ENCODE results near the gene VIPR1. TPM values are rescaled to one million over a fixed set of nuclear protein-coding genes. Genes with fewer than 3 reads are reported as not detected.

The VIPR1 gene
- total and polyA plus RNA-seq, 4 donors = 3.2 to 14.0 (median 9.6) TPM

DNA sequence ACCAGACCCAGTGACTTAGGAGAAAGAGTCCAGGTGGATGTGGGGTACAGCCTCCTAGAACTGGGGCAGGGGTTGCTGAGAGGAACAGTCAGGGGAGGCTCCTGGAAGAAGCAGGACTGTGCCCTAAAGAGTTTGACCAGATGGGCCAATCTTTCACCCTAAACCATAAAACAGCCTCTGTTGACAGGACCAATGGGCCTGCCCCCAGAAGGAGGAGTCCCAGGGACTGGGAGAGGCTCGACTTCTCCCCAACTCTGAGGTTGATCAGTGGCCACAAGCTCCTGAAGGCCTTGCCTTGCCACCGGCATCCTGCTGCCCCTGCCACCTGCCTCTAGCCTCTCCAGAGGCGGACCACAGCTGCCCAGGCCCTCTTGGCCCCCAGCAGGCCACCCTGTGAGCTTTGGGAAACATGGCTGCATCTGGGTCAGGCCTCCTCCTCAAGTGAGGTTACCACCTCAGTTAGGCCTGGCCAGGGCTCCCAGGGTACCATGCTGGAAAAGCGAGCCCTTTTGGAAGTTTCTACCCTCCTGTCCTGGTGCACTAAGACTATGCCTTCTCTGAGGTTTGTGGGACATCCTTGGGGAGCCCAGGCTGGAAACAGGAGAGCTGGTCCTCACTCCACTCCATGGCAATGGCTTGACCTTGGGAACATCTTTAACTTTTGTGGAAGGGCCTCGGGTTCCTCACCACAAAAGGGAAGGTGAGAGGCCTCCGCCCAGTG lies 2.8 kb downstream of the VIPR1 start:
- DNase-seq (peak in 1 of 2 donors; percentile 68), ATAC-seq (ENCODE audit: low FRiP score) (no peak)
- Histone ChIP-seq H3K4me3 (ENCODE audit: low read length in 2 of 2) (no peak overlapping the region), H3K9me3 (ENCODE audit: control insufficient read depth, low read length) (no peaks in the 10 kb centered on the region), H3K4me1 (ENCODE audit: control insufficient read depth in 1 of 2, insufficient read depth in 2 of 2, low read length in 2 of 2) (no peaks in the 10 kb centered on the region), H3K36me3 (ENCODE audit: control insufficient read depth in 1 of 2, insufficient read depth in 2 of 2, low read length in 1 of 2) (no peaks in the 10 kb centered on the region), H3K27me3 (ENCODE audit: control insufficient read depth in 1 of 2, insufficient read depth in 2 of 2, low read length in 1 of 2) (no peaks in the 10 kb centered on the region), H3K27ac (ENCODE audit: low read depth in 1 of 2, low read length in 2 of 2) (no peak overlapping the region)
- intact Hi-C loops (cut with DNase I) = no loop called here
- 94 to 98% methylated on average over 6 of the region's 6 CpGs for WGBS, 2 donors

DNA sequence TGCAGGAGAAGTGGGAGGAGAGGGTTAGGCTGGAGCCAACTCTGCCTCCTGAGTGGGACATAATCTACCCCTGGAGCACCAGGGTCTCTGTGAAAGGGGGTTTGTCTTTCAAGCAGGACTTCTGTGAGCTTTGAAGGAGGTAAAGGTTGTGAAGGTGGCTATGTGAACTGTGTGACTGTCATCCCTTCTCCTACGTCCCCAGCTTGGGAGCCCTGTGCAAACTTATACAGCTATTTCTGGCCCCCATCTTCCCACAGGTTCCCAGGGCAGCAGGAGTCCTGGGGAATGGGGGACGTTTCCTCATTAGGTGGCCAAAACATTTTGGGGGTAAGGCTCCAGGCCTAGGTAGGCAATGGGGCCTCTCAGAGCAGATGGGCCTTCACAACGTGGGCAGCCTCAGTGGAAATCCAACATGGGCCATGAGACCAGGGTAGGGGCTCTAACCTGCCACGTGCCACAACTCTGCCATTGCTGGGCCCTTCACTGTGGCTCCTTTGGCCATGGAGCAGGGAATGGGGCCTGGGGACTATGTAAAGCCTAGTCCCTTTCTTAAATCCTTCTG lies 3.5 kb downstream of the VIPR1 start:
- Histone ChIP-seq H3K4me3 (ENCODE audit: low read length in 2 of 2) (no peak overlapping the region), H3K9me3 (ENCODE audit: control insufficient read depth, low read length) (no peaks in the 10 kb centered on the region), H3K36me3 (ENCODE audit: control insufficient read depth in 1 of 2, insufficient read depth in 2 of 2, low read length in 1 of 2) (no peaks in the 10 kb centered on the region), H3K4me1 (ENCODE audit: control insufficient read depth in 1 of 2, insufficient read depth in 2 of 2, low read length in 2 of 2) (no peaks in the 10 kb centered on the region), H3K27me3 (ENCODE audit: control insufficient read depth in 1 of 2, insufficient read depth in 2 of 2, low read length in 1 of 2) (no peaks in the 10 kb centered on the region), H3K27ac (ENCODE audit: low read depth in 1 of 2, low read length in 2 of 2) (no peak overlapping the region)
- WGBS, 2 donors = 89 to 91% methylated on average over 4 of the region's 4 CpGs
- DNase-seq = peak; percentile 11 to 39
- intact Hi-C loops (cut with DNase I) = no loop called here
- ATAC-seq (ENCODE audit: low FRiP score) = no peak

DNA sequence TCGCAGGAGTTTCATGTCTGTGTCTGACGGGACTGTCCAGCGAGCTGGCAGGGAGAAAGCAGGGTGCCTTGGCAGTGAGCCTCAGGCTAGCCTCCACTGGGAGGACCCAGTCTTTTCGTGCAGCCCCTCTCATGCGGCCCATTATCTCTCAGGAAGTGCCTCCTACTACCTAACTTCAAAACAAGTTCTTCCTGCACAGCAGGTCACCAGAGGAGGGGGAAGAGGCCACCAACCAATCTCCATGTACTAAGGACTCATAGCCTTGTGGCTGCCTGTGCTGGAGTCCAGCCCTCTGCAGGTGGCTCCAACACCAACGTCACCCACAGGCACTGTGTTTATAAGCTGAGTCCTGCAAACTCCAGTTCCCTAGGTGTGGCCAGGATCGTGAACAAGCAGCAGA lies 4.8 kb downstream of the VIPR1 start:
- Histone ChIP-seq H3K27me3 (ENCODE audit: control insufficient read depth in 1 of 2, insufficient read depth in 2 of 2, low read length in 1 of 2) (no peaks in the 10 kb centered on the region), H3K9me3 (ENCODE audit: control insufficient read depth, low read length) (no peaks in the 10 kb centered on the region), H3K27ac (ENCODE audit: low read depth in 1 of 2, low read length in 2 of 2) (no peak overlapping the region), H3K4me1 (ENCODE audit: control insufficient read depth in 1 of 2, insufficient read depth in 2 of 2, low read length in 2 of 2) (no peaks in the 10 kb centered on the region), H3K36me3 (ENCODE audit: control insufficient read depth in 1 of 2, insufficient read depth in 2 of 2, low read length in 1 of 2) (no peaks in the 10 kb centered on the region), H3K4me3 (ENCODE audit: low read length in 2 of 2) (no peak overlapping the region)
- ATAC-seq (ENCODE audit: low FRiP score) = no peak
- 59 to 60% methylated on average over 7 of the region's 7 CpGs for WGBS, 2 donors
- DNase-seq = peak; percentile 30 to 59
- intact Hi-C loops (cut with DNase I) = no loop called here

DNA sequence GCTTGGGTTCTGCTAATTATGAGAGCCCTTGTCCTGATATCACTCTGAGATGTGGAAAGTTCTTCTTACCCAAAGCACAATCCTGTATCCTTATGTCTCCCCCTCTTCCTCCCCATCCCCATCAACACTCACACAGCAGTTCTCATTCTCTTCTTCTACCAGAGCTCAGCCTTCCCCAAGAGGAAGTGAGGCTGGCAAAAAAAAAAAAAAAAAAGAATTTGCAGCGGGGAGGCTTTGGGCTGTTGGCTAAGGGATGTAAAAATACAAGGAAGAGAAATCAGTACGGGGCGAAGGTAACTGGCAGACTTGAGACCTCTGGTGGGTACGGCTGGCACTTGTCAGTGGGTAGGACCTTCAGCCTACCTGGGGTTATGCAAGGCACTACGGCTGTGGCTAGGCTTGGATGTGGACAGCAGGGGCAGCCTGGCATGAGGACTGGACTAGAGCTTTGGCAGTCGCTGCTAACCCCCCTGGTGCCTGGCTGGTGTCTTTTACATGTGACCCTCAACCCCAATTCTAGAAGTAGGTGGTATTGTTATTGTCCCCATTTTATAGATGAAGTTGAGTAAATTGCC lies 5.4 kb downstream of the VIPR1 start:
- 74% methylated on average over 6 of the region's 6 CpGs for WGBS, 2 donors
- Histone ChIP-seq H3K4me1 (ENCODE audit: control insufficient read depth in 1 of 2, insufficient read depth in 2 of 2, low read length in 2 of 2) (no peaks in the 10 kb centered on the region), H3K27ac (ENCODE audit: low read depth in 1 of 2, low read length in 2 of 2) (no peak overlapping the region), H3K9me3 (ENCODE audit: control insufficient read depth, low read length) (no peaks in the 10 kb centered on the region), H3K4me3 (ENCODE audit: low read length in 2 of 2) (no peak overlapping the region), H3K27me3 (ENCODE audit: control insufficient read depth in 1 of 2, insufficient read depth in 2 of 2, low read length in 1 of 2) (no peaks in the 10 kb centered on the region), H3K36me3 (ENCODE audit: control insufficient read depth in 1 of 2, insufficient read depth in 2 of 2, low read length in 1 of 2) (no peaks in the 10 kb centered on the region)
- peak in 1 of 2 donors; percentile 41 for DNase-seq
- intact Hi-C loops (cut with DNase I) = no loop called here
- no peak for ATAC-seq (ENCODE audit: low FRiP score)

DNA sequence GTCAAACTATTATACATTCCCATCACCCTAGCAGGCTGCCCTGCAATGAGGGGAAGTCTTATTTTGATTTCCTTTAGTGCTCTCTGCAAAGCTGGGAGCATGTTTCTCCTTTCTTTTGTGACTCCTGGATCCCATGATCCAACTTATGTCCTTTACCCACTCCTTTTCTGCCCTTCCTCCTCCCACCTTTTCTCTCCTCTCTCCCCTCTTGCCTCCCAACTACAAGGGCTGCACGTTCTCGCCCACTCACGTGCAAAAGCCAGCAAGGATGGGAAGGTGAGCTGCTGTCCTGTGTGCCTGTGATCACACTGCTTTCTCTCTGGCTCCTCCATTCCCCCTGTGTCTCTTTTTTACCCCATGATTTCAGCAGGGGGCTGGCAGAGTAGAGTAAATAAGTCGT lies 6.1 kb downstream of the VIPR1 start:
- H3K36me3 ChIP-seq (ENCODE audit: control insufficient read depth in 1 of 2, insufficient read depth in 2 of 2, low read length in 1 of 2) = no peaks in the 10 kb centered on the region
- H3K27ac ChIP-seq (ENCODE audit: low read depth in 1 of 2, low read length in 2 of 2) = no peak overlapping the region
- intact Hi-C loops (cut with DNase I) = no loop called here
- no peaks in the 10 kb centered on the region for H3K9me3 ChIP-seq (ENCODE audit: control insufficient read depth, low read length)
- no peak overlapping the region for H3K4me3 ChIP-seq (ENCODE audit: low read length in 2 of 2)
- no peaks in the 10 kb centered on the region for H3K27me3 ChIP-seq (ENCODE audit: control insufficient read depth in 1 of 2, insufficient read depth in 2 of 2, low read length in 1 of 2)
- ATAC-seq (ENCODE audit: low FRiP score) = no peak
- no peak for DNase-seq
- no peaks in the 10 kb centered on the region for H3K4me1 ChIP-seq (ENCODE audit: control insufficient read depth in 1 of 2, insufficient read depth in 2 of 2, low read length in 2 of 2)
- WGBS, 2 donors = 85 to 95% methylated on average over 4 of the region's 4 CpGs

DNA sequence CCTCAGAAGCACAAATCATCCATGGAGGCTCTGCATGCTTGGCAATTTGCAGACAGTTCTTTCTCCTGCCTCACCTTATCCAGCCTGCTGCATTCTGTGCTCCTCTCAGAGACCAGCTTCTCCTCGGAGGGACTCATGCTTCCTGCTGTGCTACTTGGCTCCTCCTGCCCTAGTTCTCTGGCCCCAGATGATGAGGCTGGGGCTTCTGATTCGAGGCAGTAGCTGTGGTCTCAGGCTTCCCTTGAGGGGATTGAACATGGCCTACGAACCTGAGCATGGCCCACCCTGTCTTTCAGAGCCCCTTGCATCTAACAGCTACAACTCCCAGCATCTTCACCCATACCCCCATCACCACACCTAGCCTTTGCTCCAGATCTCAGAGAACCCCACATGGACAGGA lies 6.7 kb downstream of the VIPR1 start:
- ATAC-seq (ENCODE audit: low FRiP score) (no peak), DNase-seq (peak in 1 of 2 donors; percentile 21)
- WGBS, 2 donors = 92 to 94% methylated on average over 3 of the region's 3 CpGs
- intact Hi-C loops (cut with DNase I) = no loop called here
- H3K27me3 ChIP-seq (ENCODE audit: control insufficient read depth in 1 of 2, insufficient read depth in 2 of 2, low read length in 1 of 2) = no peaks in the 10 kb centered on the region
- no peaks in the 10 kb centered on the region for H3K9me3 ChIP-seq (ENCODE audit: control insufficient read depth, low read length)
- no peaks in the 10 kb centered on the region for H3K36me3 ChIP-seq (ENCODE audit: control insufficient read depth in 1 of 2, insufficient read depth in 2 of 2, low read length in 1 of 2)
- H3K4me1 ChIP-seq (ENCODE audit: control insufficient read depth in 1 of 2, insufficient read depth in 2 of 2, low read length in 2 of 2) = no peaks in the 10 kb centered on the region
- H3K4me3 ChIP-seq (ENCODE audit: low read length in 2 of 2) = no peak overlapping the region
- H3K27ac ChIP-seq (ENCODE audit: low read depth in 1 of 2, low read length in 2 of 2) = no peak overlapping the region

DNA sequence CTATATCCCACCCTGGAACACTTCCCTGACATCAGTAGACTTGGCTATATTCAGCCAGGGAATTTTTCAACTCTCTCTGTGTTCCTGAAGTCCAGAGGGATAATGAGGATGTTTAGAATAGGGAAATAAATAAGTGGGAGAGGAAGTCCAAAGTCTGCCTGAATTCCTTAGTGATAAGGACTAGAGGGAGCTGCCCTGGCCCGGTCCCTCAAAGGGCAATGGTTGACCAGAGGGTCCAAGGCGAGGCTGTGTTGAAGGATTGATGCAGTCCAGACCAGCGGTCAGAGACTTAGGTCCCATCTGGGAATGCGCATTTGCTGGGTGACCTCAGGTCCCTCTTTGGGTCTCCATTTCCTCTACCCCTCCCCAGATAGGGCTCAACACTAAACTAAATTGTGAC lies 7.9 kb downstream of the VIPR1 start:
- intact Hi-C loops (cut with DNase I) = no loop called here
- Histone ChIP-seq H3K36me3 (ENCODE audit: control insufficient read depth in 1 of 2, insufficient read depth in 2 of 2, low read length in 1 of 2) (no peaks in the 10 kb centered on the region), H3K27ac (ENCODE audit: low read depth in 1 of 2, low read length in 2 of 2) (no peak overlapping the region), H3K4me3 (ENCODE audit: low read length in 2 of 2) (no peak overlapping the region), H3K4me1 (ENCODE audit: control insufficient read depth in 1 of 2, insufficient read depth in 2 of 2, low read length in 2 of 2) (no peaks in the 10 kb centered on the region), H3K9me3 (ENCODE audit: control insufficient read depth, low read length) (no peaks in the 10 kb centered on the region), H3K27me3 (ENCODE audit: control insufficient read depth in 1 of 2, insufficient read depth in 2 of 2, low read length in 1 of 2) (no peaks in the 10 kb centered on the region)
- no peak for ATAC-seq (ENCODE audit: low FRiP score)
- peak in 1 of 2 donors; percentile 47 for DNase-seq
- WGBS, 2 donors = 94 to 95% methylated on average over 4 of the region's 4 CpGs

DNA sequence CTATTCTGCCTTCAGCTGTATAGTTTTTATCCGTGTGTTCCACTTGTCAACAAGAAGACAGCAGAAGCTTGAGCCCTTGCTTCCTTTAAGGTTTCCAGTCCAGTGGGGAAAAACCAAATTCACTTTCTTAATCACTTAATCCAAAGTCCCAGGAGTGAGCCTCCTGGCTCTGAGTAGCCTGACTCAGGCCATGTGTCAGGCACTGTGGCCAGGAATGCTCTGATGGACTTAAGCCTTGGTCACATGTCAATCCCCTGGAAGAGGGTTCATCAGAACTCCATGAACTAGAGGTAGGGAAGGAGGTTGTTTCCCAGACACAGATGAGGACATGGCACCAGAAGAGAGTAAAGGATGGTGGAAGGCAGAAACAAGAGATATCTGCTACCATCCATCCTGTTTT lies 8.8 kb downstream of the VIPR1 start:
- no peak for ATAC-seq (ENCODE audit: low FRiP score)

DNA sequence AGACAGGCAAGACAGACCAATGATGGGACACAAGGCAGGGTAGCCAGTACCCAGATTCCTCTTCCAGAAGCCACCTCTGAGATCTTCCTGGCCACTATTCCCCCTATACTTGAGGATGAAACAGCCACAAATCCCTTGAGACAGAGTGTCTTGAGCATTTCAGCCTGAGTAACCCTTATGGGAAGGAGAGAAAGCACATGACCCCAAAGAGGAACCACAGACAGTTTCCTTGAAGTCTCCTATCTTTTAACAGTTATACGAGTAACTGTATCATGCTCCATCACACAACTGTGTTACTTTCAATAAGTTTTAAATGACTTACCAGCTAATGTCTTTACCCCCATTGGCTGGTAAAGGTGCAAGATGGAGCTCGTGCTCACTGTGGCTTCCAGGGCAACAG lies 9.3 kb downstream of the VIPR1 start:
- Histone ChIP-seq H3K27ac (ENCODE audit: low read depth in 1 of 2, low read length in 2 of 2) (no peak overlapping the region), H3K4me3 (ENCODE audit: low read length in 2 of 2) (no peak overlapping the region), H3K4me1 (ENCODE audit: control insufficient read depth in 1 of 2, insufficient read depth in 2 of 2, low read length in 2 of 2) (peaks cover 0 to 5% of the 10 kb centered on the region in 2 donors), H3K9me3 (ENCODE audit: control insufficient read depth, low read length) (no peaks in the 10 kb centered on the region), H3K27me3 (ENCODE audit: control insufficient read depth in 1 of 2, insufficient read depth in 2 of 2, low read length in 1 of 2) (no peaks in the 10 kb centered on the region), H3K36me3 (ENCODE audit: control insufficient read depth in 1 of 2, insufficient read depth in 2 of 2, low read length in 1 of 2) (no peaks in the 10 kb centered on the region)
- intact Hi-C loops (cut with DNase I) = no loop called here
- ATAC-seq (ENCODE audit: low FRiP score) (no peak), DNase-seq (no peak)
- WGBS, 2 donors = 94 to 99% methylated on average over 2 of the region's 2 CpGs

More for the DNA sequence above, 8.8 kb downstream of the VIPR1 start:
- H3K27me3 ChIP-seq (ENCODE audit: control insufficient read depth in 1 of 2, insufficient read depth in 2 of 2, low read length in 1 of 2) = no peaks in the 10 kb centered on the region
- intact Hi-C loops (cut with DNase I) = no loop called here
- H3K27ac ChIP-seq (ENCODE audit: low read depth in 1 of 2, low read length in 2 of 2) = no peak overlapping the region
- no peaks in the 10 kb centered on the region for H3K36me3 ChIP-seq (ENCODE audit: control insufficient read depth in 1 of 2, insufficient read depth in 2 of 2, low read length in 1 of 2)
- H3K9me3 ChIP-seq (ENCODE audit: control insufficient read depth, low read length) = no peaks in the 10 kb centered on the region
- H3K4me3 ChIP-seq (ENCODE audit: low read length in 2 of 2) = no peak overlapping the region
- H3K4me1 ChIP-seq (ENCODE audit: control insufficient read depth in 1 of 2, insufficient read depth in 2 of 2, low read length in 2 of 2) = peaks cover 0 to 3% of the 10 kb centered on the region in 2 donors
- 54 to 63% methylated on average over 1 of the region's 1 CpG for WGBS, 2 donors
- DNase-seq = peak in 1 of 2 donors; percentile 35
